GM18499 (cell line): ENCODE data around the gene ATP8B3.

Source experiments
- ATAC-seq: cut with Tn5 transposase; IDR thresholded peaks from one replicate; pipeline ENCODE4 v1.9.1; 2021; ENCODE audit warnings: moderate number of reproducible peaks; ENCODE audit not compliant: insufficient read depth, unreplicated experiment

ATP8B3 gene

DNA sequence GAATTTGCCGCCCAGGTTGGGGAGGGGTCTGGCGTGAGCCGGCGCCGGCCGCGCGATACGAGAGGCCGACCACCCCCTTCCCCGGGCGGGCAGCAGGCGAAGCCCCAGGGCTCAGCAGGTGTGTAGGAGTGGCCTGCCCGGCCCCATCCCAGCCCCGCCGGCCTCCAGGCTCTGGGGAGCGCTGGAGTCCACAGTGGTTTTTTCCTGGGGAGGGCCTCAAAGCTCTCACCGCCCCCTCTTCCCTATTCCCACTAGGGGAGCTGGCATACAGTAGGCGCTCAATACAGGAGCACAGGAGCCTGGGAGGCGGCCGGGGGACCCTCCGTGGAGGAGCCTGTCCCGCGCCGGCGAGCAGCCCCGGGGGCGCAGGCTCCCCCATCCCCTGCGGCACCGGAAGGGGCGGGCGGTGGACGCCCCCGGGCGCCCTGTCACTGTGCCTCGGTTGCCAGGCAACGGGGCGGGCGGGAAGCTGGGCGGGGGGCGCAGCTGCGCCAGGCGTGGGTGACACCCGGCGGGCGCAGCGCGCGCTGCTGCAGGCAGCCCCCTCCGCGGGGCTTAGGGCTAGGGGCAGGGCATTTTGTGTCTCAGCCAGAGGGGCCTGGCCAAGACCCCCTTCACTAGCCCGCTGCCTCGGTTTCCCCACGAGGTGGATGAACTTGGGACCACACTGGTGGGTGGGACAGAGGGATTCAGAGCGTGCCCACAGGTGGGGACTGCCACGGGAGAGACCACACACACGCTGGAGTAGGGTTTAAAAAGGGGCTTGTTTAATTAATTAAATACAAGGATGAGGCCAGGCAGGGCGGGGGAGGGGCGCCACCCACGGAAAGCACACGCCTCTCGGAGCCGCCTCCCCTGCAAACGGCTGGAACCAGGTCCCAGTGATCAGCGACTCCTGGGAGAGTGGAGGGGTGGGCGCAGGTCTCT is 39.8 kb upstream of the ATP8B3 start:
- ATAC-seq = no peak

DNA sequence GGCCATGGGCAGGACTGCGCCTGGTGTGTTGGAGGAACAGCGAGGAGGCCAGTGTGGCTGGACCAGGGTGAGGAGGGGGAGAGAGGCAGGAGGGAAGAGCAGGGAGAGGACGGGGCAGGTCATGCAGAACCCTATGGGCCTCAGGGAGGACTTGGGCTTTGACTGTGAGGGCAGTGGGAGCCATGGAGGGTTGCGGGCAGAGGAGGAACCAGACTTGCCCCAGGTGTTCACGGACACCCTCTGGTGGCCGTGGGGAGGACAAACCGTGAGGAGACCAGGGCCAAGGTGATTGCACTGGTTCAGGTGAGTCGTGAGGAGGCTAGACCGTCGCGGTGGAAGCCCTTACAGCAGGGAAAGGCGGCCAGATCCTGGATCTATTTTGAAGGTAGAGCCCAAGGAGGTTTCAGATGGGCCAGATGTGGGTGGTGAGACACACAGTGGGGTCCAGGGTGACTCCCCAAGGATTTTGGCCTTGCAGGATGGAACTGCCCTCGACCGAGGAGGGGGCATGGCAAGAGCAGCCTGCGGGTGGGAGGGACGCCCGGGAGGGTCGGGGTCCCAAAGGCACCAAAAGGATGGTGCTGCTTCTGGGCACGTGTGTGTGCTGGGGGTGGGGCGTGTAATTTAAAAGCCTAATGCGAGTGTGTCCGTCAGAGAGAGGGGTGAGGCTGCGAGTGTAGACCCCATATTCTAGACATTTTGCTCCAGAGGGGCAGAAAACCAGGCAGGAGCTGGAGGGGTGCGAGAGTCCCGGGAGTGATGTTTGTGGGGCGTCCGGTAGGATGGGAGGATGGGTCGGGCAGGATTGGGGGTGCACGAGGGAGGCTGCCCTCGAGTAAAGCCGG is 39.0 kb upstream of the ATP8B3 start:
- ATAC-seq = no peak

- ATAC-seq = no peak
Observed at GRCh38 chr19:1849886-1850398, 37.9 kb upstream of the ATP8B3 start.

GRCh38 chr19:1849132-1849474 is 37.0 kb upstream of the ATP8B3 start:
- no peak for ATAC-seq

DNA sequence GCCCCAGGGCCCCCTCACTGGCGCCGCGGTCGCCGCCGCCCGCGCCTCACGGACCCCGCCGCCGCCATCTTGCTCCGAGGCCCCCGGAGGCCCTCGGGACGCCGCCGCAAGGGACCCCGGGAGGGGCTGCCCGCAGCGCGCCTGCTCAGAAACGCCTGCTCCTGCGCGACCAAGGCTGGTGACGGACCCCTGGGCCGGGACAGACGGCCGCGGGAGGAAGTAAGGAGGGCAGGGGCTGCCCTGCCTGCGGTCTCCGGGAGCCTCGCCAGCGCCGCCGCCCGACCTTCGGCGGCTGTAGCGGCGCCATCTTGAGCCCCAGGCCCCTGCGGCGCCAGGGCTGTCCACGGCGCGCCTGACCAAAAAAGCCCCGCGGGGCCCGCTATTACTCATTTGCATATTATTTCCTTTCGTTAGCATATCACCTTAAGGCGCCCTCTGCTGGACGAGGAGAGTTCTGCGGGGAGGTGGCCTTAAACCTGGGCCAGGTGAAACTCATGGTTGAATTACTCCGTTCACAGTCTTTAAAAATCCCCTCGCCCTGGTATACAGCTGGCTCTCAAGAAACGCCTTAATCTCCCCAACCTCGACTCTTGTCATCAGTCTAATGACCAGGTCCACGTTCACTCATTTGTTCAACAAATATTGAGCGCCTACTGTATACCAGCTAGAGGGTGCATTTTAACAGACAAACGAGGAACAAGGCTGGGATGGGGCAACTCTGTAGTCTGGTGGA is 36.5 kb upstream of the ATP8B3 start, which contains the start of gene REXO1:
TSS of gene REXO1 (minus strand) at position 85 of the 733 bp plus-strand sequence. CDS start 125 bp downstream, outside the sequence.
- peak; percentile 39 for ATAC-seq

- no peak for ATAC-seq
Observed at GRCh38 chr19:1847684-1848398, 35.8 kb upstream of the ATP8B3 start.

DNA sequence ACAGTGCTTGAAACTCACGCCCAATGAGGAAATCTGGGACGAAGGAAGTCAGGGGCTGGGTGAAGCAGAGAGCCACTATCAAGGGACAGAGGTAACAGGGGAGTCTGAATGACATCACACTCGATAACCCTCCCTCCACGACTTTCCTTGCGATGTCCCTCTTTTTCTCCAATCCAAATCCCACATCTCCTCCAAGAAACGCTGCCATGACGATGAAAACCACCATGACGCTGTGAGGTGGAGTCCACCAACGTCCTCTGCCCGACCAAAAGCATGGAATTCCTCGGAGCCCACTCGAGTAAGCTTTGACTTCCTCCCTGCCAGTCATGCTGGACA is 35.2 kb upstream of the ATP8B3 start:
- ATAC-seq = no peak

DNA sequence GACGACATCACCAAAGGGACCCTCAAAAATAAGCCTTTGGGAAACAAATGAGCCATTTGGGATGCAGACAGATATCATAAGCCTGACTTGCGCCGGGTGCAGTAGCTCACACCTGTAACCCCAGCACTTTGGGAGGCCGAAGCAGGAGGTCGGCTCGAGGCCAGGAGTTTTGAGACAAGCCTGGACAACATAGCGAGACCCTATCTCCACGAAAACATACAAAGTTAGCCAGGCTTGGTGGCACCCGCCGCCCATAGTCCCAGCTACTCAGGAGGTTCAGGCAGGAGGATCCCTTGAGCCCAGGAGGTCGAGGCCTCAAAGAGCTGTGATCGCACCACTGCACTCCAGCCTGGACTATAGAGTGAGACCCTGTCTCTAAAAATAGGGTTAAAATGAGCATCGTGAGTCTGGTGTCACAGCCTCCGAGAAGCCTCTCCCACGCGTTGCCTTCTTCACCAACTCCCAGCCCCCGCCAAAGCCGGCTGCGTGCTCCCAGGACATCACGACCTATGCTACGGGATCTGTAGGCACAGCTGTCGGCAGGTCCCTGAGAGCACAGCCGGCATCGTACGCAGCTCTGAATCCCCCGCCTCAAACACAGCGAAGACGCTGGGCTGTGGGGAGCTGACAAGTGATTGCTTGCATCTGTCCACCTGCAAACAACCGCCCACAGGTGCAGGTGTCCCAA is 34.6 kb upstream of the ATP8B3 start:
- no peak for ATAC-seq

GRCh38 chr19:1845642-1846041 is 33.6 kb upstream of the ATP8B3 start:
- no peak for ATAC-seq

- ATAC-seq = no peak
Observed at GRCh38 chr19:1845125-1845515, 33.0 kb upstream of the ATP8B3 start.

DNA sequence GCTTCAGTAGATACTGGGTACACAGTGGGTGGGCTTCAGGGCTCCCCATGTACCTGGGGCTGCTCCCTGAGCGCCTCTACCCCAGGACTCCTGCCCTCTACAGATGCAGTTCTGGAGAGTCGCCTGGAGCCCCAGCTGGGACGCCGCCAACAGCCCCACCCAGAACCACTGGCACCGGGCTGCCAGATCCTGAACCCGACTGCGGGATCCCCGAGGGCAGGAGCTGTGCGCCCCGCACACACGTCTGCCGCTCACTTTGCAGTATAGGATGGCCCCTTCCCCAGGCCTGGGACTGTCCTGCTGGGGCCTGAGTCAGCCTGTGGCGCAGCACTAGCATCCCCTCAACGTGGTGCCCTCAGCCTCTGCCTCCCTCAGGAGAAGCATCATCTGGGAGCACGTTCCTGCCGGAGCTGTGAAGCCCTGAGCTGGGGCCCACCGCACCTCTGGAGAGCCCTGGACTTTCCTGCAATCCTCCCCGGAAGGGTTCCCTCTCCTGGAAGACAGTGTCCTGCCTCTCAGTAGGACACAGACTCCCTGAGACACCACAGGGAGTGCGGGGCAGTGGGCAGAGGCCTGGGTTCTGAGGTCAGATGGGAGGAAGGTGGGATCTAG is 32.5 kb upstream of the ATP8B3 start:
- no peak for ATAC-seq

DNA sequence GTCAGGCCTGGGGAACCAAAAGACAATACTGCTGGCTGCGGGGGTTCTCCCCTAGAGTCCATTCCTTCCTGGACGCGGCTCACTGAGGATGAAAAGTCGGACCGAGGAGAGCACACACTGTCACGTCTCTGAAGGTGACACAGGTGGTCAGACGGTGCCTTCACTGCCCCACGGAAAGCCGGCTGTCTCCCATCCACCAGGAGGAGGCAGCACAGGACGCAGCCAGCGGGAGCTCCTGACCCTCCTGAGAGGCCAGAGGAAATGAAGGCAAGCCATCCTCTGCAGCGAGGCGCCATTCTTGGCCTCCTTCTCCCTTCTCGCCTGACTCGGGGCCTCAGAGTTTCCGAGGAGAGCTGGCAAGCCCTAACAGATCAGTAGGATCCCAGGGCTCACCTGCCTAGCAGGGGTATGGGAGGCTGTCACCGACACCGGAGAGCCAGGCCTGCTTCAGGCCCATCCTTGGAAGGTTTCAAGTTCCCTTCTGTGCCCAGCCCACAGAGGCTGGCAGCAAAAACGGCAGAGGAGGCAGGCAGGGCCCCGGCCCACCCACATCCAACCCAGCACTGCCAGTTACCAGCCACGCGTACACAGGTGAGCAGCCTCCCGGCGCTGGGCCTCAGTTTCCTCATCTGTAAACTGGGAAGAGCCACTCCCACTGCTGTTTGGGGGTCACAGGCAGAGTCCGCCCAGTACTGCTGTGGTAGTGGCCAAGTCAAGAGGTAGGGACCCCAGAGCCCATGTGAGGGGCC is 31.7 kb upstream of the ATP8B3 start:
- no peak for ATAC-seq

DNA sequence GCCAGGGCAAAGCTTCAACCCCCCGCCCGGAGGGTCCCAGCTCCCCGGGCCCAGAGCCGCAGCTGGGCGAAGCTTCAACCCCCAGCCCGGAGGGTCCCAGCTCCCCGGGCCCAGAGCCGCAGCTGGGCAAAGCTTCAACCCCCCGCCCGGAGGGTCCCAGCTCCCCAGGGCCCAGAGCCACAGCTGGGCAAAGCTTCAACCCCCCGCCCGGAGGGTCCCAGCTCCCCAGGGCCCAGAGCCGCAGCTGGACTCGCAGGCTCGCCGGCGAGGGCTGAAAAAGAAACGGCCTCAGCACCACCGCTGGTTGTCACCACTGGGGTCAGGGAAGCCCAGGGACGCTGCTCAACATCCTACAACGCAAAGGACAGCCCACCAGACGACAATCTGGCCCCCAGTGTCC is 31.0 kb upstream of the ATP8B3 start:
- no peak for ATAC-seq

DNA sequence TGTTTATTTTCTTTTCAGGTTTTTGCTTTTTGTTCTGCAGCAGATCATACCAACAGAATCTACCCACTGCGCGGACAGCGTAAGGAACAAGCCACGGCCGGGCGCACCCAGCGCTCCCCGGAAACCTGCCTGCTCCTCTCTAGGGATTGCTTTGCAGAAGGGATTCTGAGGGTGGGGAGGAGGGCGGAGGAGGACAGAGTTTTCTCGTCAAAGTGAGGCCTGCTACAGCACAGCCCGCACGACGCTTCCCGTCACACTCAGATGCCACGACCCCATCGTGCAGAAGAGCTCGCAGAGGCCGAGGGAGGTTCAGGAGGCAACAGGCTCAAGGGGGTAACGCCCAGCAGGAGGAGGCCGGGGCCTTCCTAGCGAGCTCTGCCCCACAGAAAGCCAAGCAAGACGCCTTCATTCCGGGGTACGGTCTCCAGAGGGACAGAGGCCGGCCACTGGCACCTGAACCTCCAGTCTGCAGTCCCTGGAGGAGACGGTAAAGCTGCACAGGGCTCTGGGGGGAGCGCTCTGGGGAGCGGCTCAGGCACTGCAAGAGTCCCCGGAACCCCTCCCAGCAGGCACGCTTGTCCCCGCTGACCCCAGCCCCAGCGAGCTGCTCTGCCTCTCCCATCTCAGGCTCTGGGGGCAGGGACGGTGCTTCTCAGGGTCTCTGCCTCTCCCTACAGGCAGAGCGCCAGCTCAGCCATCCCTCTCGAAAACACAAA is 29.3 kb upstream of the ATP8B3 start:
- ATAC-seq = no peak

DNA sequence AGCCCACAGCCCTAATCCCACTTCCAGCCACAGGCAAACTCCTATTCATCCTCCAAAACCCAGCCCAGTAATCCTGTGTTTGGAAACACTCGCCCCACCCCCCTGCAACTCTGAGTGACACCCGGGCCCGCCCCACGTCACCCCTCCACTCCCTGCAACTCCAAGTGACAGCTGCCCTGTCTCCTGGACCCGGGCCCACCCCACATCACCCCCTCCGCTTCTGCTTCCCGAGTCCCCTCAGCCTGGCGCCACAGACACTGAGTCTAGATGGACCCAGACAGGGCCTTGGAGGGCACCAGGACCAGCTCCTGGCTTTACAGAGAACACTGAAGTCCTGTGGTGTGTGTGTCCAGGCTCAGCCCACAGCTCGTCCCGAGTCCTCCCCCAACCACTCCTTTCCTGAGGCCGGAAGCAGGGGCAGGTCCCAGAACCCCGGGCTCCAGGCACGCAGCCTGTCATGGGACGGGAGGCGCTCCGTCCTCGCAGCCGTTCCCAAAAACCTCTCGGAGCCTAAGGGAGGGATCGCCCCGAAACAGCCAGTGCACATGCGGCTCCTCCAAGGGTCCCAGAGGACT is 28.6 kb upstream of the ATP8B3 start:
- ATAC-seq = no peak

- no peak for ATAC-seq
Observed at GRCh38 chr19:1839658-1840540, 27.8 kb upstream of the ATP8B3 start.
